ENCODE data around the gene CAMK2D. TPM values are rescaled to one million over a fixed set of nuclear protein-coding genes. Genes with fewer than 3 reads are reported as not detected.
"Not testable (repeated sequence)": the region's sequence is repeated elsewhere in the genome, so short reads cannot be mapped to it uniquely, and the experiment has no call there.

The CAMK2D gene
- polyA plus RNA-seq, 3 donors: 10.4 to 30.6 (median 19.6) TPM

DNA sequence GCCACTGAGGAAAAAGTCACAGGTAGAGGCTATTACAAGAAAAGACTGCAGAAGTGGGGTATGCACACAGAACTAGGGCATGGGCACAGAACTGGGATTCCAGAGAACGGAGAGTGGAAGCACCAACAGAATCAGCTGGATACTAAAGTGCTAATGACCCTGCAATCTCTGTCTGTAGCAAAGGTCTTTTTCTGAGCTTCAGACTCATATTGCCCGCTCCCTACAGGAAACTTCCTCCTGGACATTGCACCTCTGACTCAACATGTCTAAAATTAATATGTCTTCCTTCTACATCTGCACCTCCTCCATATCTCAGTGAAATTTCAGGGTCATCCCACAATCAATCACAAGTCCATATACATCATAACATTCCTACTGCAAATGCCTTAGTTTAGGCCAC is 5.3 kb upstream of the CAMK2D start:
- no peak overlapping the region for H3K9ac ChIP-seq (ENCODE audit: insufficient read depth, low read length, poor library complexity, severe bottlenecking)
- no peak overlapping the region for H2AFZ ChIP-seq (ENCODE audit: insufficient read depth, low read depth, low read length, poor library complexity, severe bottlenecking)
- TF ChIP-seq, protein P1, sequence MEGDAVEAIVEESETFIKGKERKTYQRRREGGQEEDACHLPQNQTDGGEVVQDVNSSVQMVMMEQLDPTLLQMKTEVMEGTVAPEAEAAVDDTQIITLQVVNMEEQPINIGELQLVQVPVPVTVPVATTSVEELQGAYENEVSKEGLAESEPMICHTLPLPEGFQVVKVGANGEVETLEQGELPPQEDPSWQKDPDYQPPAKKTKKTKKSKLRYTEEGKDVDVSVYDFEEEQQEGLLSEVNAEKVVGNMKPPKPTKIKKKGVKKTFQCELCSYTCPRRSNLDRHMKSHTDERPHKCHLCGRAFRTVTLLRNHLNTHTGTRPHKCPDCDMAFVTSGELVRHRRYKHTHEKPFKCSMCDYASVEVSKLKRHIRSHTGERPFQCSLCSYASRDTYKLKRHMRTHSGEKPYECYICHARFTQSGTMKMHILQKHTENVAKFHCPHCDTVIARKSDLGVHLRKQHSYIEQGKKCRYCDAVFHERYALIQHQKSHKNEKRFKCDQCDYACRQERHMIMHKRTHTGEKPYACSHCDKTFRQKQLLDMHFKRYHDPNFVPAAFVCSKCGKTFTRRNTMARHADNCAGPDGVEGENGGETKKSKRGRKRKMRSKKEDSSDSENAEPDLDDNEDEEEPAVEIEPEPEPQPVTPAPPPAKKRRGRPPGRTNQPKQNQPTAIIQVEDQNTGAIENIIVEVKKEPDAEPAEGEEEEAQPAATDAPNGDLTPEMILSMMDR (IDR thresholded peaks at IDR 0.05): no peak
- no peaks in the 10 kb centered on the region for H3K79me2 ChIP-seq (ENCODE audit: insufficient read depth, low read length)
- no peak overlapping the region for H3K4me3 Mint-ChIP-seq
- H3K9me3 Mint-ChIP-seq: peaks cover 0 to 4% (median 0%) of the 10 kb centered on the region in 7 donors
- H4K20me1 ChIP-seq (ENCODE audit: insufficient read depth, low read length): no peaks in the 10 kb centered on the region
- 71% methylated on average over 2 of the region's 2 CpGs for WGBS (ENCODE audit: insufficient coverage)
- H3K4me3 ChIP-seq (replicated peaks in 1 of 3; ENCODE audit: low read depth in 2 of 3, low read length in 3 of 3): no peak overlapping the region
- no peaks in the 10 kb centered on the region for H3K9me3 ChIP-seq (replicated peaks in 1 of 2; ENCODE audit: control insufficient read depth in 1 of 2, insufficient read depth in 1 of 2, low read length in 2 of 2)
- H3K4me1 ChIP-seq (ENCODE audit: control insufficient read depth in 1 of 2, insufficient read depth in 2 of 2, low read length in 2 of 2): peaks cover 4 to 10% of the 10 kb centered on the region in 2 donors
- H3K4me2 ChIP-seq (replicated peaks; ENCODE audit: extremely low read depth, low read length, poor library complexity, severe bottlenecking): no peak overlapping the region
- no peak overlapping the region for H3K27ac ChIP-seq (ENCODE audit: low read depth in 1 of 2, low read length in 2 of 2)
- peaks cover 0 to 7% (median 2%) of the 10 kb centered on the region in 3 donors for H3K27me3 Mint-ChIP-seq (ENCODE audit: low read depth in 3 of 3)
- intact Hi-C loops (cut with micrococcal nuclease): loop anchor here in 1 of 2 donors (10.0 kb wide), 1 partner anchor 48 kb away; no protein-coding TSS in a partner anchor
- no peaks in the 10 kb centered on the region for H3K36me3 ChIP-seq (replicated peaks in 1 of 2; ENCODE audit: control insufficient read depth in 1 of 2, insufficient read depth in 2 of 2, low read length in 2 of 2)
- H3K36me3 Mint-ChIP-seq: no peaks in the 10 kb centered on the region
- DNase-seq: no peak
- H3K27ac Mint-ChIP-seq: no peak overlapping the region
- H3K4me1 Mint-ChIP-seq: peaks cover 3% of the 10 kb centered on the region
- no peaks in the 10 kb centered on the region for H3K27me3 ChIP-seq (ENCODE audit: control insufficient read depth in 2 of 2, insufficient read depth in 2 of 2, low read length in 2 of 2)

DNA sequence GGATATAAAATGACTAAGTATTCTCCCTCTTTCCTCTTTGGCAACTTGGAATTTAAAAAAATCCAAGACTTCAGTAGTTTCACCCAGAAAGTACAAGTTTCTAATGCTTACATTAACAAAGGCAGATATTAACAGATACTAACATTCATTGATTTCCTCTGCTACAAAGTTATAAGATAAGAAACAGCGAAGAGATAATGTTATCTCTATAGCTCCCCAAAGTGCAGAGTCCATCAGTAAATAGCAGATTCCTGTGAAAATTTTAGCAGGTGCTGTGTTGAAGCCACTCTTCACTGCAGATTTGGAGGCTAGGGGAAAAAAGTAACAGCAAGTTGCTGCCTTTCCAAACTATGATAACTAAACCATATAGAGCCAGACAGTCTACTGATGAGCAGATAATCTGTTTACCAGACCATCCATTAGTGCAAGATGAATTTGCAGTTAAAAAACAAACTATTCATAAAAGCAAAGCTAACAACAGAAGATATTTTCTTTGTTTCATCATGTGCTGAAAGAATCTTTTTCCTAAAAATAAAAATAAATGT is 3.3 kb upstream of the CAMK2D start:
- Histone ChIP-seq H3K9ac (ENCODE audit: insufficient read depth, low read length, poor library complexity, severe bottlenecking) (no peak overlapping the region), H3K79me2 (ENCODE audit: insufficient read depth, low read length) (no peaks in the 10 kb centered on the region), H3K27me3 (ENCODE audit: control insufficient read depth in 2 of 2, insufficient read depth in 2 of 2, low read length in 2 of 2) (peaks cover 3 to 5% of the 10 kb centered on the region in 2 donors), H3K27ac (ENCODE audit: low read depth in 1 of 2, low read length in 2 of 2) (no peak overlapping the region), H2AFZ (ENCODE audit: insufficient read depth, low read depth, low read length, poor library complexity, severe bottlenecking) (no peak overlapping the region), H3K4me2 (replicated peaks; ENCODE audit: extremely low read depth, low read length, poor library complexity, severe bottlenecking) (no peak overlapping the region), H3K36me3 (replicated peaks in 1 of 2; ENCODE audit: control insufficient read depth in 1 of 2, insufficient read depth in 2 of 2, low read length in 2 of 2) (no peaks in the 10 kb centered on the region), H3K4me1 (ENCODE audit: control insufficient read depth in 1 of 2, insufficient read depth in 2 of 2, low read length in 2 of 2) (peaks cover 12 to 27% of the 10 kb centered on the region in 2 donors), H3K9me3 (replicated peaks in 1 of 2; ENCODE audit: control insufficient read depth in 1 of 2, insufficient read depth in 1 of 2, low read length in 2 of 2) (no peaks in the 10 kb centered on the region), H3K4me3 (replicated peaks in 1 of 3; ENCODE audit: low read depth in 2 of 3, low read length in 3 of 3) (no peak overlapping the region), H4K20me1 (ENCODE audit: insufficient read depth, low read length) (no peaks in the 10 kb centered on the region)
- peaks cover 8 to 18% (median 10%) of the 10 kb centered on the region in 3 donors for H3K27me3 Mint-ChIP-seq (ENCODE audit: low read depth in 3 of 3)
- H3K4me3 Mint-ChIP-seq: no peak overlapping the region
- no peak overlapping the region for H3K27ac Mint-ChIP-seq
- no peak for DNase-seq
- TF ChIP-seq, protein P1 (IDR thresholded peaks at IDR 0.05): no peak
- H3K9me3 Mint-ChIP-seq: peaks cover 0 to 4% (median 0%) of the 10 kb centered on the region in 7 donors
- intact Hi-C loops (cut with micrococcal nuclease): loop anchor here (5.0 to 10.0 kb wide), 3 partner anchors 48 to 73 kb away; no protein-coding TSS in a partner anchor
- H3K36me3 Mint-ChIP-seq: no peaks in the 10 kb centered on the region
- peaks cover 11% of the 10 kb centered on the region for H3K4me1 Mint-ChIP-seq
- no CpG with 5 or more reads among the region's 1 CpG for WGBS (ENCODE audit: insufficient coverage)

DNA sequence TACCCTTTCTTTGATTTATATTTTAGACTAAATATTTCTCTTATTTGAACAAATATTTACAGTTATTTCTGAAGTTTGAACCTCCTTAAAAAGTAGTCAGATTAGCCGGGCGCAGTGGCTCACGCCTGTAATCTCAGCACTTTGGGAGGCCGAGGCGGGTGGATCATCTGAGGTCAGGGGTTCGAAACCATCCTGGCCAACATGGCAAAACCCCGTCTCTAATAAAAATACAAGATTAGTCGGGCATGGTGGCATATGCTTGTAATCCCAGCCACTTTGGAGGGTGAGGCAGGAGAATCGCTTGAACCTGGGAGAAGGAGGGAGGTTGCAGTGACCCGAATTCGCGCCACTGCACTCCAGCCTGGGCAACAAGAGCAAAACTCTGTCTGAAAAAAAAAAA is 2.4 kb upstream of the CAMK2D start:
- not testable (repeated sequence) for H2AFZ ChIP-seq (ENCODE audit: insufficient read depth, low read depth, low read length, poor library complexity, severe bottlenecking); H3K4me3 Mint-ChIP-seq; H3K27ac Mint-ChIP-seq; H3K4me3 ChIP-seq (replicated peaks in 1 of 3; ENCODE audit: low read depth in 2 of 3, low read length in 3 of 3); H3K9ac ChIP-seq (ENCODE audit: insufficient read depth, low read length, poor library complexity, severe bottlenecking); H3K27ac ChIP-seq (ENCODE audit: low read depth in 1 of 2, low read length in 2 of 2); H3K4me2 ChIP-seq (replicated peaks; ENCODE audit: extremely low read depth, low read length, poor library complexity, severe bottlenecking); H3K36me3 Mint-ChIP-seq; H3K79me2 ChIP-seq (ENCODE audit: insufficient read depth, low read length); H3K27me3 ChIP-seq (ENCODE audit: control insufficient read depth in 2 of 2, insufficient read depth in 2 of 2, low read length in 2 of 2); H3K36me3 ChIP-seq (replicated peaks in 1 of 2; ENCODE audit: control insufficient read depth in 1 of 2, insufficient read depth in 2 of 2, low read length in 2 of 2); DNase-seq; H3K9me3 Mint-ChIP-seq; H3K9me3 ChIP-seq (replicated peaks in 1 of 2; ENCODE audit: control insufficient read depth in 1 of 2, insufficient read depth in 1 of 2, low read length in 2 of 2); H4K20me1 ChIP-seq (ENCODE audit: insufficient read depth, low read length)
- peaks cover 19 to 31% of the 10 kb centered on the region in 2 donors for H3K4me1 ChIP-seq (ENCODE audit: control insufficient read depth in 1 of 2, insufficient read depth in 2 of 2, low read length in 2 of 2)
- H3K27me3 Mint-ChIP-seq (ENCODE audit: low read depth in 3 of 3): peaks cover 8 to 20% (median 10%) of the 10 kb centered on the region in 3 donors
- 100% methylated on average over 3 of the region's 12 CpGs for WGBS (ENCODE audit: insufficient coverage)
- intact Hi-C loops (cut with micrococcal nuclease): loop anchor here (5.0 to 10.0 kb wide), 3 partner anchors 48 to 73 kb away; no protein-coding TSS in a partner anchor
- H3K4me1 Mint-ChIP-seq: peaks cover 17% of the 10 kb centered on the region

Data from CD14-positive monocyte (primary cell).